HL-60/S4 treated with phorbol 12-myristate 13-acetate at 8.2 ng/mL for 4 days and 3 days (cell line): ENCODE measurements around the gene ARFGEF3.

Experiments used
- in situ Hi-C: fragments of 300-500 bp; cut with MboI; formaldehyde crosslinking; loops from 2 replicates; pipeline ENCODE4 v1.15.0; 2022; ENCODE audit warnings: low sequenced_read_pairs

The ARFGEF3 gene

DNA sequence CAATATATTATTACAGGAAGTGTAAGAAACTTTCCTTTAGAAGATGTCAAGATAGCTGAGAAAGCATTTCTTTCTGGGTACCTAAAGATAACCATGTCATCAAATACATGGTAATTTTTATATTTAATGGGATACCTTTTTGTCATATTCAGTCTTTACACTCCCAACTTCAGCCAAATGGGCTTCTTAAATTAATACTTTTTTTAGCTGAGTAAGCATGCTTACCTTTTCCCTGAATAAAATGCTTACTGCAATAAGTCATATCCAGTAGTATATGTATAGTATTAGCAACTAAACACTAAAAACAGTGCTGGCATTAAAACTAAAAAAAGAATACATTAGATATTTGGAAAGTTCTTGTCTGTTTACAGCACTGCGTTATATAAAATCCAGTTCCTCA lies 74.0 kb downstream of the ARFGEF3 start:
- in situ Hi-C loops = no loop called here

DNA sequence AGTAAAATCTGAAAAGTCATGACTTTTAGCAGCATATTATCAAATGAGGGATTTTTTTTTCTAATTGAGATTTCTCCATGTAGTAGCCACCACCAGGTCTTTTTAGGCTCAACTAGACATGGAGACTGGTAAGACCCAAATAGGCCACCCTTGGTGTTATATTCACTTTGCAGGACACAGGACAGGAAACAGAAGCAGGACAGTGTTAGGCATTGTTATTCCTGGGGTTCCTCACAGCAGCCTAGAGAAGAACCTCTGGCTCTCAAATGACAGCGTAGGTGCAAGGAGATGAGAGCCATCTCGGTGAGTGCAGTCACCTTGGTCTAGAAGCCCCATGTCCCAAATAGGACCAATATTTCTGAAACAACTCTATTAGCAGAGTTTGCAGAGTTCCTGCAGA lies 75.7 kb downstream of the ARFGEF3 start:
- in situ Hi-C loops = no loop called here

DNA sequence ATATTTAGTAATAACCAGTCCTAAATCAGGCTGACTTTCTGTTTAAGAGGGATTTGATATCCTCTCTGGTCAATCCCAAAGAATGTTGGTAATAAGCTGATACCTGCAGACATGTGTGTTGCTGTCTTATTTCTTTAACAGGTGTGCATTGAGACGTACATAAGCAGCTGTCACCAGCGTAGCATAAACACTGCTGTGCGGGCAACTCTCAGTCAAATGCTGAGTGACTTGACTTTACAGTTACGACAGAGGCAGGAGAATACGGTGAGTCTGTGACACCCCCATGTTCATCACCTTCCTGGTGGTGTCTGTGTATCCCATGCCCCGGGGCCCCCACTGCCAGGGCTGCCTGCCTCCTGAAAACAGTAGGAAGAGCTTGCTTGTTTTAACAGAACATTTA lies 76.6 kb downstream of the ARFGEF3 start:
- in situ Hi-C loops = no loop called here

DNA sequence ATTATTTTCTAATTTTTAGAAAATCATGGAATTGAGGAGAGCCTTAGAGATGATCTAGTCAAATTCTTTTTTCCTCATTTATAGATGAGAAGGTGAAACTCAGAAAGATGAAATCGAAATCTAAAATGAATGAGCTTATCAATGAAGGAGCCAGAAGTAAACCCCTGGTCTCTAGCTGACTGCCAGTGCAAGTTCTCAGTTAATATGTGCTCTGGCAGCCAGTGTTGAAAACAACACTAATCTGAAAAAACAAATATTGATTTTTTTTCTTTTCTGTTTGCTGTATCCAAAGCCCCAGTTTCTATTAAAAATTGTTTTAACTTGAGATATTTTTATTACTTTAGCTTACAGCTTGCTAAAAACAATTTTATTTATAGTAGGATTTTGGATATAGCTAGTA lies 78.0 kb downstream of the ARFGEF3 start:
- in situ Hi-C loops = no loop called here

DNA sequence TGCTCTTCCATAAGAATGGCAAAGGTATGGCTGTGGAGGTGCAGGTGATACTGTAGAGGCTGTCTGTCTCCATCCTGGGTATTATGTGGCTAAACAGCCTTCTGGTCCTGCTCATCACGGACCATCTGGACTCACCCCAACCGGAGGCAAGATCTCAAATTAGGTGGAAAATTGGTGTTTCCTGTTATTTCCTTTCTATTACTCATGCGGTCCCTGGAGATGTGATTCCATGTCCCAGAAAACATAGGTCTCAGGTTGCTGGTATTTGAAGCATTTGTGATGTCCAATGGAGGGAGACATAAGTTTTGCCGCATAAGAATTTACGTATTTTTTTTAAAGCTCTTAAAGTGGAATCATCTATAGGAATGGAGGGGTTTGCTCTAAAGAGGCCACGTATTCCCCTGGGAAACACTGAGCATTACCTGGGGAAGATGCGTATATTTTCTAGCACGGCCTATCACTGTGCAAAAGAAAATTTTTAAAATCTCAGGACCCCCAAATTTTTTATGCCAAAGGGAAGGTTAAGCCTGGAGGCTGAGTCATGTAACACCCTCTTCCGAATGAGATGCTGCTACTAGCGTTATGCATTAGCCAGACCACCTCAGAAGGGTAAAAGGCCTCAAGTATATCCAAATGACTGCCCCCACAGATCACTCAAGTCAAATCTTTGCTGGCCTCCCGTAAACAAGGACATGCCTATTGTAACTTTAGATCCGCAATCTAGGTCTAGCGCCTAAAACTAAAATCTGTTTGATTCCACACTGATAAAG lies 78.9 kb downstream of the ARFGEF3 start:
- in situ Hi-C loops = no loop called here

DNA sequence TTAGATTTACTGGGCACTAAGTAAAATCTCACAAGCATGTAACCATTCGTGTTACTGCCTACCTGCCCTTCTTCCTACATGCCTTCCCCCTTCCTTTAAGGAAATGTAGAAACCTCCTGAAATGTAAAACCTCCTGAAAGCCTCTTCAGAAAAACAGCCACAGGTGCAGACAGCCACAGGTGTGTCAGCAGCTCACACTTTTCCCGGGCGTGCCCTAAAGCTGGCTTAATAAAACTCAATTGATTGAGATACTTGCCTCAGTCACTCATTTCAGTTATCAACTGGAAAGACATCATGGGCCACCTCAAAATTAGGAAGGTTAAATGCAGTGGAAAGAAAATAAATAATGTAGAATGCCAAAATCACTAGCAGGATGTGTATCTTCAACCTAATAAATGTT lies 79.6 kb downstream of the ARFGEF3 start:
- in situ Hi-C loops = no loop called here

DNA sequence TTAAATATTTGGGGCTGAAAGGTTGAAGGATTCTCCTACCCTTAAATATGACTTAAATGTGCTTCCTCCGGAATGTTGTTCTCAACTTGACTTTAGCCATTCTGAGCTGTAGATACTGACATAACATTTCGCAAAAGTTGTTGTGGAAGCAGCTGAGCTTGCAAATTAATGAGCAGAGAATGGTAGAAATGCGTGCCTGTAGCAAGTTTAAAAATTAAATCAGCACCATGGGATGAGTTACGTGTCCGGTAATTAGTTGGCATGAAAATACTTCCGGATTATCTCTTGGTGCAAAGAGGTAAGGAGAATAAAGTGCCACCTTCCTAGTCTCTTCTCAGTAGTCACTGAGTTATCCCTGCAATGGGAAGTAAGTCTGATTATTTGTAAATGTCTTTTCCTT lies 80.2 kb downstream of the ARFGEF3 start:
- in situ Hi-C loops = no loop called here

DNA sequence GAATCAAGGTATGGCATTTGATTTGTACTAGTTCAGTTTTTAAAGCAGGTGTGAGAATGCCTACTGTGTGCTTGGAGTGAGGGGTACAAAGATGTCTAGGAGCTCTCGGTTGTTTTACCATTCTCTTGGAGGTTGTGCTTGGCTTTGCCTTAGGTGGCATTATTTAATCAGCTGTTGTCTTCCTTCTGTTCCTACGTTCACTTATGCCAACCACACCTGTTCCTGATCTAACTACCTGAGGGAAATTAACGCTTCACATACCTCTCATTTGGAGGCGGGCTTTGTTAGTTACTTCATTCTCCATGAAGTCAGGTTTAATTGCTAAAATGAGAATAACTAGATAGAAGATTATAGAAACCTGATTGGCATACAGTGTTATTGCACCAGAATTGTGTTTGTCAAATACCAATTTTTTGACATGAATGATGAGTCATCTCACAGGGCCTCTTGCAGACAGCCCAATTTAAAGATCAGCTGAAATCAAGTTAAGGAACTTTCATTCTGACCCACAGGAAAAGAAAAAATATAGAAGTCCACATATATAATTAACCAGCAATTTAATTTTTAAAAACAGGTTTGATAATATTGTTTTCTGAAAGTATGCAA lies 81.4 kb downstream of the ARFGEF3 start:
- in situ Hi-C loops = no loop called here

DNA sequence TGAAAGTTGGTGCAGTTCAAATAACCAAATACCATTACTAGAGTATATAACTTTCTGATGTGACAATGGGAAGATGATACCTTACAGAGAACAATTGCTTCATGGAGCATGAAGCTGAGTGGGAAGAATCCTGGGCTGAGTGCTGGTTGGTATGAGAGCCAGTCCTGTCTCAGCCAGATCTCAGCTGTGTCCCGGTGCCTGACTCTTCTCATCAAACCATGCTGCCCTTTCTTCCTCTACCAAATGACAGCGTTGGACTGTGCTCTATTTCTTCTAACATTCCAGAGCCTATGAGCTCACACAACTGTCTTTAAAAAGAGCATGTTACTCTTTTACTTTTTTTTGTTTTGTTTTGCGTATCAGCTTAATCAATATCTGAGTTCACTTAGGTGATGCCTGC lies 84.0 kb downstream of the ARFGEF3 start:
- in situ Hi-C loops = no loop called here

DNA sequence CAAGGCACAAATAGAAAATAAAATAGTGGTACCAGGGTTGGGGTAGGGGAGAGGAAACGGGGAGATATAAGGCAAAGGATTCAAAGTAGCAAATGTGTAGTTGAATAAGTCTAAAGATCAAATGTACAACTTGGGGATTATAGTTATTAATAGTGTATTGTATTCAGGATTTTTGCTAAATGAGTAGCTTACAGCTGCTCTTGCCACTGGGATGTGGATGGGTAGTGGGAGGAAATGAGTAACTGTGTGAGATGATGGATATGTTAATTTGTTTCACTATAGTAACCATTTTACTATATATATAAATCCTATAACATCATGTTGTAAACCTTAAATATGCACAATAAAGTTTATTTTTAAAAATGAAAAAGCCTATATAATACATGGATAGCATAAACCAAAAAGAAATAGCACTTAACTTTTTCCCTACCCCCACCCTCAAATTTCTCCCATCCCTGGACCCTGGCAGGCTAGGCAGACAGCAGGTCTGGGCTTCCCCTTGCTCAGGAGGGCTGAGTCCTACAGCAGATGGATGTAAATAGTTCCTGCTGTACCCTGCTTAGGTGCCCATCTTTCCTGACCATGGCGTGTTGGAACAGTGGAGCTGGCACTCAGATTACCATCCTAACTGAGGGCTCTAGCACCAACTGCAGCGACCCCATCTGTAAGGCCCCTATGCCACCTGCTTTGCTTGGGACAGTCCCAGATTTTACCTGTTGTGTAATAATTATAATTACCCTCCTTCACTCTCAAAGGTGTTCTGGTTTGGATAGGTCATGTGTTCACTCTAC lies 85.1 kb downstream of the ARFGEF3 start:
- in situ Hi-C loops = no loop called here

DNA sequence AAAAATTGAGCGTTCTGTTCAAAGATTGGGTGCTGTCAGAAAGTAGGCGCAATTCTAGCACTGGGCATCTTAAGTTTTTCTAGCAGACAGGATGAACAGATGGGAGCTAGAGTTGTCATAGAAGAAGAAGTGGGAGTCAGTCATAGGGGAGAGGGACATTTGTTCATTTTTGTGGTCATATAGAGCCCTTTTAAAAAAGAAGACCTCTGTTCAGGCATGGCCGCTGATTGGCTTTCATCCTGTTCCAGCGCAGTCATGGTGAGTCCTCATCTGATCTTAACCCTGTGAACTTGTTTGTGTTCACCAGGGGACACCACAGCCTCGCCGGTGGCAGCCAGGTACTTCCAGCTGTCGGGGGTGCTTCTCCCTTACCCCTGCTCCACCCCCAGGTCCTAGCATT lies 86.3 kb downstream of the ARFGEF3 start:
- in situ Hi-C loops = no loop called here

DNA sequence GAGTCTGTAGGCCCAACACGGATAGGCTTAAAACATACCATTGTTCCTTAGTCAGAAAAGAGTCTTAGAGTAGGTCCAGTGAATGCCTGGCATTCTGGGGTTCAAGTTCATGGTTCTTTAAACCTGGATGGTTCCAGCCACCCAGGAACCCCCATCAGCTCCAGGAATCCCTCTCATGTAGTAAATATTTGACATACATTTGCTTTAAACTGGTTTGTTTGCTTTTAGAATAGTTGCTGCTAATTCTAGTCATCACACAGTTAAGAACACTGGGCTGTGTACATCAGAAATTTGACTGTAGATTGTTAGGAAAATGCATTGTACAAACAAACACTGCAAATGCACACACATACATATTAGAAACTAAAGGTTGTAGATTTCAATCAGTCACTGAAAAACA lies 87.1 kb downstream of the ARFGEF3 start:
- in situ Hi-C loops = no loop called here

DNA sequence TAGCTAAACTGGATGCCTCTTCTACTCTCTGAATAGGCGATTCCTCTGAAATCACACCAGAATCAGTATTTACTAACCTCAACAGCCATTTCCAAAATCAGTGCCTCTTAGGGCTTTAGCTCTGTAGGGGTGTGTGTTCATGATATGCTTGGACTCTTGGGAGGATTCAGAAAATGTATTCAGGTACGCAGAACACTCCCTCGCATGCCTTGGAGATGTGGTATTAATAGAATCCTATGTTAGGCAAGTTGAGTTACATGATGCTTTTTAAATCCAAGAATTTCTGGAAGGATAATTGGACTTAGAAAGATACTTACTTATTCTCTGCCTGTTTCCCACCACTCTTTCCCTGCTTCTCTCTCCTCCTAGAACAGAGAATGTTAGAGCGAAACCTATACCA lies 88.3 kb downstream of the ARFGEF3 start:
- in situ Hi-C loops = no loop called here

DNA sequence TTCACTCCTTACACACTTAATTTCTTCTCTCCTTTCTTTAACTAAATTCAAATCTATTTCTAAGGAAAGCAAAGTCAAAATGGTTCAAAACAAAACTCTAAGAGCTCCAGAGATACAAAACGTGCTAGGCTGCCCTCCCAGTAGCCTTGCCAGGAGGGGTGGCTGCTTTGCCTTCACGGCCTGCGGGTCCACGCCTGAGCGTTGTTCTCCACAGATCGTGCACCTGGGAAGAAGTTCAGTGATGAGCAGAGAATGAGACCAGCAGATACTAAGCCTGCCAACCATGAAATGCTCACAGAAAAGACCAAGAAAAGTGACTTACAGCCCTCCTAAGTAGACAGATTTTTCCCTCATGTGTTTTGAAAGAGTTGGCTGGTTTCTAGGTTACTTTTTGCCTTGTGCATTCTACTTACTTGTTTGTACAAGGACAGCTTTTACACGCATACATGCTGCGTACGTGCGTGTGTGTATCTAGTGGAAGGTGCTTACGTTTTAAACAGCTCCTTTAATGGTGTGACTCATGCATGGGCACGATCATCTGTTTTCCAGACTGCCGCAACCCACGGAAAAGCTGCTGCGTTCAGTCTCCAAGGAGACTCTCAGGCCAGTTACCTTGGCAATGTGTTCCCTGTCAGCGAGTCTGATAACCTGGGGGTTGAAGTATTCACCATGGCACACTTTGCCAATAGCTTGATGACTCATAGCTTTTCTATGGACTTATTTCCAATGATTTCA lies 88.9 kb downstream of the ARFGEF3 start:
- in situ Hi-C loops = no loop called here

DNA sequence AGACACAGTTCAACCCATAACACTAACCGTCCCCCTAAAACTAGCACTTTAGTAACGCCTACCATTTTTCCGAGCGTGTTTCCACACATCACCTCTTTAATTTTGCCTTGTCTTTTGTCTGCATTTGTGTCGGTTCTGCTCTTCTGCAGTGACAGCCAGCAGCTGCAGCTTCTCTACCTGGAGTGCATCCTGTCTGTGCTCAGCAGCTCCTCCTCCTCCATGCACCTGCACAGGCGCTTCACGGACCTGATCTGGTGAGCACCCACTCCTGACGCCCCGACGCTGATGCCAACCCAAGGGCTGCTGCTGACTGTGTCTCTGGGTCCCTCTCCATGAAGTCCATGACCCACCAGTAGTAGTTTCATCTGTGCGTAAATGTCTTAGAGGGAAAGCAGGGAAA lies 92.0 kb downstream of the ARFGEF3 start:
- in situ Hi-C loops = no loop called here

DNA sequence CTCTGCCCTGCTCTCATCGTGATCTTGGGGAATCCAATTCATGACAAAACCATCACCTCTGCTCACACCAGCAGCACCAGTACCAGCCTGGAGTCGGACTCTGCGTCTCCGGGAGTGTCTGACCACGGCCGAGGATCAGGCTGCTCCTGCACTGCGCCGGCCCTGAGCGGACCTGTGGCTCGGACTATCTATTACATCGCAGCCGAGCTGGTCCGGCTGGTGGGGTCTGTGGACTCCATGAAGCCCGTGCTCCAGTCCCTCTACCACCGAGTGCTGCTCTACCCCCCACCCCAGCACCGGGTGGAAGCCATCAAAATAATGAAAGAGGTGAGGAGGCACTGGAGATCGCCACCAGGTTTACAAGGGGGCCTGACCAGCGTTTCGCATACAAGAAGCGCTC lies 93.7 kb downstream of the ARFGEF3 start:
- in situ Hi-C loops = no loop called here

DNA sequence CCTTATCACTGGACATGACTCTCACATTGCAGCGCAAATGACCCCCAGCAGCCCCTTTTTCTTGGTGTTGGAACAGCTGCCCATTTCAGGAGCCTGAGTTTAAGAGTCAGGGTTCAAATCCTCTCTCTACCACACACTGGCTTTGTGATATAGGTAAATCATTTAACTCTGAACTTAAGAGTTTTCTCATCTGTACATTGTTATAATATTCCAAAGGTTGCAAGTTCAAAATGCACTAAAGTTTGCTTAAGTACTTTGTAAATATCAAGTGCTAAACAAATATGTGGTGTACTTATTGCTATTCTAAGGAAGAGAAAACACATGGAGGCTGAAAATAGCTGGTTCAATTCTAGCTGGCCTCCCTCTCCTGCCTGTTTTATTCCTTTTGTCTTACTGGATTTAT lies 95.9 kb downstream of the ARFGEF3 start:
- in situ Hi-C loops = no loop called here

DNA sequence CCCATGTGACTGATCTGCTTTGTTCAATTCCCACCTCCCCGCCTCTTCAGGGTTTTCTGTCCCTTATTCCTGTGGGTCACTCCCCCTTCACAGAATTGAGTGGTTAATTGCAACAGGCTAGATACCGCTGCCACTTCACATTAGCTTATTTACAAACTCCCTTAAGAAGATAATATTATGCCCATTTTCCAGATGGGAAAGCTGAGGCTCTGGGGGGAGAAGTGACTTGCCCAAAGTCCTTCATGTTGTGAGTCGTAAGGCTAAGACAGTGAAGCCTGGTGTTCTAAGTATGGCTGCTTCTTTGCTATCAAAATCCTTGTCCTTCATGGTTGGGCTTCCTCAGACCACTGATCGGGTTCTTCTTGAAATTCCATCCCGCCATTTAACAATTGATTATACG lies 96.5 kb downstream of the ARFGEF3 start:
- in situ Hi-C loops = no loop called here

DNA sequence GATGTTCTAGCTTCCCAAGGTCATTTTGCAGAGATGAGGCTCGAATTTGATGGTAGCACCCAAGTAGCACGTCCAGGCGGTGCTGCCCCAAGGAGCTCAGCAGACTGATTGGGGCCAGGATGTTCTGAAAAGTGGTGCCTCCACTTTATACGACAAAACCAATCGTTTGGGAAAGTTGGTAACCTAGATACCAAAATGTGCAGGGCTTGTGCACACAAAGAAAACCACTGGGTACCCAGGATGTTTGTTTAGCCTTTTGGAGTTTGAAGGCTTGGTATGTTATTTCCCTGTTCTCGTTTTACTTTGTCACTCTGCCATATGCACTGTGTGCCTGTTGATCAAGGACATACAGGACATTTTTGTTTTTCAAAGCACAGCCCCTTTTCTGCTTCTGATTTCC lies 97.3 kb downstream of the ARFGEF3 start:
- in situ Hi-C loops = no loop called here

DNA sequence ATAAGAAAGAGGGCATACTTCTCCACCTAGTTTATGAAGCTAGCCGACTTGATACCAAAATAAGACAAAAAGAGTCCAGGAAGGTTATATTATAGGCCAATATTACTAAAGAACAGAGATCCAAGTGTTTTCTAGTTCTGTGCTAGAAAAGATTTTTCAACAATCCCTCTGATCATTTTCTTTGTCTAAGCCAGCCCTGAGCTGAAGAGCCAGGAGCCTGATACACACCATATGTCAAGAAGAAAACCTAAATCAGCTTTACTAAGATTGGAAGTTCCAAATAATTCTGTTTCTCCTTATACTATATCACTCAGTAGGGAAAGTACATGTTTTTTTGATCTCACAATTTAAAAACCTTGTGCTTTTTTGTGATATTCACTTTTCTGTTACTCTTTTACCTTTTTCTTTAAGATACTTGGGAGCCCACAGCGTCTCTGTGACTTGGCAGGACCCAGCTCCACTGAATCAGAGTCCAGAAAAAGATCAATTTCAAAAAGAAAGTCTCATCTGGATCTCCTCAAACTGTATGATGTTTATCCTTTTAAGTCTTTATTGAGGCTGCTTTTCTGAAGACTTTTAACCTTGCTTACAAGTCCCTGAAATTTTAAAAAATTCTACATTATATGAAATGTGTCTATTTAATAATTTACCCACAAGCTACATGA lies 99.5 kb downstream of the ARFGEF3 start:
- in situ Hi-C loops = no loop called here

DNA sequence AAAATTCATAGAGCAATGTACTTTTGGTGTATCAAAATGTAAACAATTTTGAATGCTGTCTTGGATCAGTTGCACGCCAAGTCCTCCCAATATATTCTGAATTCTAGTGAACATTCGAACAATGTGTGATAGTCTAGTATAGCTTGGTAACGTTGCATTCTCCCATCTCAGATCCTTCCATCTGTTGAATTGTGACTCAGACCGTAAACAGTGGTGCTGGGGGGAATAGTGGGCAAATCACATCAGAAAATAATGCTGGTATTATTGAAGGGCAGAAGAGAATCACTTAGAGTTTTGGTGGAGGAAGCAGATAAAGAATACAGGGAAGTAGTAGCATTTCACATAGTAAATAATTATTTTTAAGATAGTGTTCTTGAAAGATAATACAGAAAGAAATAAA lies 102.2 kb downstream of the ARFGEF3 start:
- in situ Hi-C loops = no loop called here
